Measurements from ENCODE around the gene ORM1. TPM values are rescaled to one million over a fixed set of nuclear protein-coding genes. Genes with fewer than 3 reads are reported as not detected.

The ORM1 gene
- total RNA-seq, 4 donors from 2014 or later: 6.6 TPM; not detected in 3

GRCh38 chr9:114278881-114279570, 43.9 kb upstream of the ORM1 start:
- no peak for TF ChIP-seq CTCF (IDR thresholded peaks at IDR 0.05; ENCODE audit: low read depth)

GRCh38 chr9:114279693-114280092, 43.2 kb upstream of the ORM1 start:
- no peak for TF ChIP-seq CTCF (IDR thresholded peaks at IDR 0.05; ENCODE audit: low read depth)

GRCh38 chr9:114280636-114281472, 42.0 kb upstream of the ORM1 start:
- TF ChIP-seq CTCF (IDR thresholded peaks at IDR 0.05; ENCODE audit: low read depth): no peak

GRCh38 chr9:114281473-114282103, 41.3 kb upstream of the ORM1 start:
- no peak for TF ChIP-seq CTCF (IDR thresholded peaks at IDR 0.05; ENCODE audit: low read depth)

GRCh38 chr9:114282104-114282485, 40.8 kb upstream of the ORM1 start:
- TF ChIP-seq CTCF (IDR thresholded peaks at IDR 0.05; ENCODE audit: low read depth): no peak

- no peak for TF ChIP-seq CTCF (IDR thresholded peaks at IDR 0.05; ENCODE audit: low read depth)
Observed at GRCh38 chr9:114282507-114282906, 40.4 kb upstream of the ORM1 start.

GRCh38 chr9:114282926-114283325, 40.0 kb upstream of the ORM1 start:
- TF ChIP-seq CTCF (IDR thresholded peaks at IDR 0.05; ENCODE audit: low read depth): no peak
